Mesothelial cell of epicardium (in vitro differentiated cells): ENCODE results near the gene OS9. TPM values are rescaled to one million over a fixed set of nuclear protein-coding genes. Genes with fewer than 3 reads are reported as not detected.
"Not testable (repeated sequence)": the region's sequence is repeated elsewhere in the genome, so short reads cannot be mapped to it uniquely, and the experiment has no call there.

ENCODE experiments used
- DNase-seq, 2 experiments: peaks; one replicate each; pipeline ENCODE4 v3.0.0; 2021; ENCODE audit warnings: low spot score in 2 of 2; ENCODE audit not compliant: unreplicated experiment in 2 of 2
- H3K27ac Mint-ChIP-seq: 2 replicates; pipeline ENCODE4 v1.8.0; 2021; ENCODE audit warnings: mixed read lengths
- H3K27me3 Mint-ChIP-seq: 2 replicates; pipeline ENCODE4 v1.8.0; 2021; ENCODE audit warnings: low read depth, mixed read lengths
- H3K36me3 Mint-ChIP-seq: 2 replicates; pipeline ENCODE4 v1.8.0; 2021; ENCODE audit warnings: mixed read lengths
- H3K4me1 Mint-ChIP-seq: 2 replicates; pipeline ENCODE4 v1.8.0; 2021; ENCODE audit warnings: mixed read lengths
- H3K4me3 Mint-ChIP-seq: 2 replicates; pipeline ENCODE4 v1.8.0; 2021; ENCODE audit warnings: mild to moderate bottlenecking, moderate library complexity, mixed read lengths
- H3K9me3 Mint-ChIP-seq: 2 replicates; pipeline ENCODE4 v1.8.0; 2021; ENCODE audit warnings: mixed read lengths
- CTCF ChIP-seq: fragments of 200-600 bp; sonication (generic); IDR thresholded peaks from one replicate; pipeline ENCODE4 v1.5.0; 2021; ENCODE audit warnings: antibody characterized with exemption; ENCODE audit not compliant: unreplicated experiment
- total RNA-seq: library from RNA; stranded (reverse); gene quantifications from 3 replicates; pipeline ENCODE4 v1.2.1, GENCODE V29; 2021

OS9 gene
- total RNA-seq, 1 donor from 2014 or later, result 166 TPM

- no peaks in the 10 kb centered on the region for H3K36me3 Mint-ChIP-seq
- H3K4me3 Mint-ChIP-seq, result no peak overlapping the region
- no peak overlapping the region for H3K27ac Mint-ChIP-seq
- no peak for DNase-seq
- no peak for TF ChIP-seq CTCF
- H3K27me3 Mint-ChIP-seq, result peaks cover 24% of the 10 kb centered on the region
- H3K4me1 Mint-ChIP-seq, result no peaks in the 10 kb centered on the region
- H3K9me3 Mint-ChIP-seq, result peaks cover 4% of the 10 kb centered on the region
Measured at GRCh38 chr12:57674691-57675090, 19.2 kb upstream of the OS9 start.

DNA sequence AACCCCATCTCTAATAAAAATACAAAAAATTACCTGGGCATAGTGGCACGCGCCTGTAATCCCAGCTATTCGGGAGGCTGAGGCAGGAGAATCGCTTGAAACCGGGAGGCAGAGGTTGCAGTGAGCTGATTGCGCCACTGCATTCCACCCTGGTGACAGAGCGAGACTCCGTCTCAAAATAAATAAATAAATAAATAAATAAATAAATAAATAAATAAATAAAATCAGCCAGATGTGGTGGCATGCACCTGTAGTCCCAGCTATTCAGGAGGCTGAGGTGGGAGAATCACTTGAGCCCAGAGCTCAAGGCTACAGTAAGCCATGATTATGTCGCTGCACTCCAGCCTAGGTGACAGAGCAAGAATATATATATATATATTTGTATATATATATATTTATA is 16.0 kb upstream of the OS9 start:
- not testable (repeated sequence) for DNase-seq, H3K27ac Mint-ChIP-seq
- peaks cover 25% of the 10 kb centered on the region for H3K27me3 Mint-ChIP-seq

DNA sequence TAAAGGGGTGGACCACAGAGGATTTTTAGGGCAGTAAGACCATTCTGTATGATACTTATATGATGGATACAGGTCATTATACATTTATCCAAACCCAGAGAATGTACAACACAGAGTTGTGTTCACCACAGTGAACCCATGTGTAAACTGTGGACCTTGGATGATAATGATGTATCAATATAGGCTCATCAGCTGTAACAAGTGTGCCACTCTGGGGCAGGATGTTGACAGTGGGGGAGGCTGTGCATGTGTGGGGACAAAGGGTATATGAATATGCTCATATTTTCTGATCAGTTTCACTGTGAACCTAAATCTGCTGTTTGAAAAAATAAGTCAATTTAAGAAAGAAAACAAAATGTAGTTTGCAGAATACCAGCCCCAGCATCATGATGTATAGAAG is 14.2 kb upstream of the OS9 start:
- Mint-ChIP-seq H3K27me3 (peaks cover 33% of the 10 kb centered on the region), H3K27ac (no peak overlapping the region), H3K4me3 (no peak overlapping the region), H3K4me1 (no peaks in the 10 kb centered on the region), H3K36me3 (no peaks in the 10 kb centered on the region), H3K9me3 (peaks cover 16% of the 10 kb centered on the region)
- no peak for DNase-seq
- no peak for TF ChIP-seq CTCF

More for the DNA sequence above, 16.0 kb upstream of the OS9 start:
- not testable (repeated sequence) for H3K4me1 Mint-ChIP-seq, H3K4me3 Mint-ChIP-seq, H3K36me3 Mint-ChIP-seq
- peaks cover 16% of the 10 kb centered on the region for H3K9me3 Mint-ChIP-seq

DNA sequence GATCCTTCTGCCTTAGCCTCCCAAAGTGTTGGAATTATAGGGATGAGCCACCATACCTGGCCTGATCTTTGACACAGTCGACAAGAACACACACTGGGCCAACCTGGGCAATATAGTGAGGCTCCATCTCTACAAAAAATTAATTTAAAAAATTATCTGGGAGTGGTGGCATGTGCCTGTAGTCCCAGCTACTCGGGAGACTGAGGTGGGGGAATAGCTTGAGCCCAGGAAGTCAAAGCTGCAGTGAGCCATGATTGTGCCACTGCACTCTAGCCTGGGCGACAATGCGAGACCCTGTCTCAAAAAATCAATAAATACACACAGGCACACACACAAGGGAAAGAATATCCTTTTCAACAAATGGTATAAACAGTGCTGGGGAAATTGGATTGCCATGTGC is 6.1 kb upstream of the OS9 start:
- Mint-ChIP-seq H3K27me3 (peaks cover 61% of the 10 kb centered on the region), H3K36me3 (no peaks in the 10 kb centered on the region), H3K27ac (no peak overlapping the region), H3K4me1 (no peaks in the 10 kb centered on the region), H3K9me3 (peaks cover 12% of the 10 kb centered on the region), H3K4me3 (no peak overlapping the region)
- no peak for DNase-seq
- no peak for TF ChIP-seq CTCF

DNA sequence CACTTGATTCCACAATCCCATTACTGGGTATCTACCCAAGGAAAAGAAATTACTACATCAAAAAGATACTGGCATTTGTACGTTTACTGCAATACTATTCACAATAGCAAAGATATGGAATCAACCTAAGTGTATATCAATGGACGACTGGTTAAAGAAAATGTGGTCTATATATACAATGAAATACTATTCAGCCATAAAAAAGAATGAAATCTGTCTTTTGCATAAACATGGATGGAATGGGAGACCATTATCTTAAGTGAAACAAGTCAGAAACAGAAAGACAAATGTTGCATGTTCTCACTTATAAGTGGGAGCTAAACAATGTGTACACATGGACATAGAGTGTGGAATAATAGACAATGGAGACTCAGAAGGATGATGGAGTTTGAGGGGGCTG is 5.0 kb upstream of the OS9 start:
- TF ChIP-seq CTCF, result no peak
- no peak overlapping the region for H3K27ac Mint-ChIP-seq
- no peak overlapping the region for H3K4me3 Mint-ChIP-seq
- no peaks in the 10 kb centered on the region for H3K4me1 Mint-ChIP-seq
- no peaks in the 10 kb centered on the region for H3K36me3 Mint-ChIP-seq
- no peak for DNase-seq
- H3K27me3 Mint-ChIP-seq, result peaks cover 58% of the 10 kb centered on the region
- H3K9me3 Mint-ChIP-seq, result peaks cover 12% of the 10 kb centered on the region

DNA sequence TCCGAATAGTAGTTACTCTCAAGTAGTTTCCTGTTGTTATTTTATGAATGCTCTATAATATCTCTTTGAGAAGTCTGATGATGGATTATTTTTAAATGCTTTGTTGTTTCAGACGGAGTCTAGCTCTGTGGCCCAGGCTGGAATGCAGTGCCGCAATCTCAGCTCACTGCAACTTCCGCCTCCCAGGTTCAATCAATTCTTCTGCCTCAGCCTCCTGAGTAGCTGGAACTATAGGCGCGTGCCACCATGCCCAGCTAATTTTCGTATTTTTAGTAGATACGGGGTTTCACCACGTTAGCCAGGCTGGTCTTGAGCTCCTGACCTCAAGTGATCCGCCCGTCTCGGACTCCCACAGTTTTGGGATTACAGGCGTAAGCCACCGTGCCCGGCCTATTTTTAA is 1.4 kb upstream of the OS9 start:
- Mint-ChIP-seq H3K27ac (no peak overlapping the region), H3K9me3 (peaks cover 9% of the 10 kb centered on the region), H3K4me3 (no peak overlapping the region), H3K36me3 (peaks cover 10% of the 10 kb centered on the region), H3K4me1 (no peaks in the 10 kb centered on the region), H3K27me3 (peaks cover 25% of the 10 kb centered on the region)
- no peak for TF ChIP-seq CTCF
- no peak for DNase-seq
